ENCODE data around the gene IGFLR1. TPM values are rescaled to one million over a fixed set of nuclear protein-coding genes. Genes with fewer than 3 reads are reported as not detected.

Gene IGFLR1
- total RNA-seq, 6 experiments from 2014 or later, result 16.3 to 58.9 (median 29.3) TPM

- ATAC-seq, result no peak
- intact Hi-C loops (cut with DNase I), result no loop called here
- H3K27me3 ChIP-seq, result no peaks in the 10 kb centered on the region
- 67% methylated on average over 13 of the region's 29 CpGs for WGBS (ENCODE audit: insufficient coverage, low coverage, low lambda C conversion rate, missing lambda C conversion rate)
- H3K27ac ChIP-seq, result peak overlapping the region; percentile 58 to 84 (median 67)
- H3K36me3 ChIP-seq, result peaks cover 0 to 27% (median 0%) of the 10 kb centered on the region in 4 donors
- no peak for DNase-seq
- H3K9me3 ChIP-seq, result no peaks in the 10 kb centered on the region
- TF ChIP-seq POLR2A (IDR thresholded peaks at IDR 0.05) (no peak), CTCF (IDR thresholded peaks at IDR 0.05) (no peak)
- H3K4me3 ChIP-seq, result peak overlapping the region; percentile 60 to 73 (median 66)
- peaks cover 0 to 24% (median 4%) of the 10 kb centered on the region in 4 donors for H3K4me1 ChIP-seq
These were observed 2.8 kb downstream of the IGFLR1 start for GRCh38 chr19:35739275-35740107.

GRCh38 chr19:35738887-35739229 is 3.4 kb downstream of the IGFLR1 start:
- ATAC-seq (no peak), DNase-seq (no peak)
- H3K4me3 ChIP-seq, result no peak overlapping the region
- peak overlapping the region in 1 of 3 donors; percentile 84 for H3K27ac ChIP-seq
- intact Hi-C loops (cut with DNase I), result no loop called here
- H3K36me3 ChIP-seq, result peaks cover 0 to 32% (median 0%) of the 10 kb centered on the region in 4 donors
- H3K9me3 ChIP-seq, result no peaks in the 10 kb centered on the region
- no peak for TF ChIP-seq CTCF (IDR thresholded peaks at IDR 0.05)
- TF ChIP-seq POLR2A (IDR thresholded peaks at IDR 0.05), result no peak
- no peaks in the 10 kb centered on the region for H3K27me3 ChIP-seq
- WGBS (ENCODE audit: insufficient coverage, low coverage, low lambda C conversion rate, missing lambda C conversion rate), result 33% methylated on average over 1 of the region's 2 CpGs
- peaks cover 0 to 18% (median under 1%) of the 10 kb centered on the region in 4 donors for H3K4me1 ChIP-seq

GRCh38 chr19:35738021-35738886 is 4.0 kb downstream of the IGFLR1 start:
- 90% methylated on average over 4 of the region's 37 CpGs for WGBS (ENCODE audit: insufficient coverage, low coverage, low lambda C conversion rate, missing lambda C conversion rate)
- no peak overlapping the region for H3K4me3 ChIP-seq
- peaks cover 0 to 38% (median 0%) of the 10 kb centered on the region in 4 donors for H3K36me3 ChIP-seq
- ATAC-seq (no peak), DNase-seq (no peak)
- intact Hi-C loops (cut with DNase I), result no loop called here
- H3K27ac ChIP-seq, result no peak overlapping the region
- H3K4me1 ChIP-seq, result peaks cover 0 to 16% (median 0%) of the 10 kb centered on the region in 4 donors
- no peaks in the 10 kb centered on the region for H3K9me3 ChIP-seq
- TF ChIP-seq POLR2A (IDR thresholded peaks at IDR 0.05) (no peak), CTCF (IDR thresholded peaks at IDR 0.05) (no peak)
- H3K27me3 ChIP-seq, result no peaks in the 10 kb centered on the region

- Histone ChIP-seq H3K27me3 (no peaks in the 10 kb centered on the region), H3K4me1 (peaks cover 0 to 16% (median 0%) of the 10 kb centered on the region in 4 donors), H3K27ac (no peak overlapping the region), H3K36me3 (peaks cover 0 to 44% (median 2%) of the 10 kb centered on the region in 4 donors), H3K4me3 (no peak overlapping the region), H3K9me3 (no peaks in the 10 kb centered on the region)
- WGBS (ENCODE audit: insufficient coverage, low coverage, low lambda C conversion rate, missing lambda C conversion rate), result 89% methylated on average over 8 of the region's 22 CpGs
- no peak for TF ChIP-seq POLR2A (IDR thresholded peaks at IDR 0.05)
- peak in 1 of 4 donors; percentile 12 for TF ChIP-seq CTCF (IDR thresholded peaks at IDR 0.05)
- intact Hi-C loops (cut with DNase I), result no loop called here
- ATAC-seq (no peak), DNase-seq (no peak)
These were observed 5.1 kb downstream of the IGFLR1 start for GRCh38 chr19:35736913-35737886.
